ES-I3 (cell line): ENCODE data around the gene PGM1.

Experiments used
- H3K36me3 ChIP-seq: 2 replicates; pipeline ENCODE4 v1.6.1; 2013; ENCODE audit warnings: mild to moderate bottlenecking, low read length, control low read depth, moderate library complexity; ENCODE audit not compliant: insufficient read depth
- H3K4me1 ChIP-seq: 2 replicates; pipeline ENCODE4 v1.6.1; 2013; ENCODE audit warnings: mild to moderate bottlenecking, control low read depth, low read length; ENCODE audit not compliant: insufficient read depth
- H3K9ac ChIP-seq: 2 replicates; pipeline ENCODE4 v1.6.1; 2013; ENCODE audit warnings: low read depth, mild to moderate bottlenecking, low read length, moderate library complexity
- H3K9me3 ChIP-seq: 2 replicates; pipeline ENCODE4 v1.6.1; 2013; ENCODE audit warnings: mild to moderate bottlenecking, low read length, moderate library complexity; ENCODE audit not compliant: control insufficient read depth, insufficient read depth

The PGM1 gene

DNA sequence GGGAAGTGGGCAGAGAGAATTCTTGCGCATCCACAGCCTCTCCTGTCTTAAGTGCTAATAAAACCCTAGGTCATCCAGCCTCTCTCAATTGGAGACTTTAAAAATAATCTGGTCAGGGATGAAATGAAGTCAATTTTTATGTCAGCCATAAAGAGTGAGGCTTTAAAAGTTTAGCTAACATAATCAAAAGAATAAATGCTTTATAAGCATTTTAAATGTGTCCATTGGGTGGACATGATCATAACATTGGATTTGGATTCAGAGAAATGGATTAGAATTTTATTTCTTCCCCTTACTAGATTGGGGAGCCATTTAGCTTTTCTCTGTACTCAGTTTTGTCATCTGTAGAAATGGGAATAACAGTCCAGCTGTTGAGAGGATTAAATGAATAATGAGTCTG is 55.5 kb downstream of the PGM1 start:
- H3K9ac ChIP-seq: no peak overlapping the region

DNA sequence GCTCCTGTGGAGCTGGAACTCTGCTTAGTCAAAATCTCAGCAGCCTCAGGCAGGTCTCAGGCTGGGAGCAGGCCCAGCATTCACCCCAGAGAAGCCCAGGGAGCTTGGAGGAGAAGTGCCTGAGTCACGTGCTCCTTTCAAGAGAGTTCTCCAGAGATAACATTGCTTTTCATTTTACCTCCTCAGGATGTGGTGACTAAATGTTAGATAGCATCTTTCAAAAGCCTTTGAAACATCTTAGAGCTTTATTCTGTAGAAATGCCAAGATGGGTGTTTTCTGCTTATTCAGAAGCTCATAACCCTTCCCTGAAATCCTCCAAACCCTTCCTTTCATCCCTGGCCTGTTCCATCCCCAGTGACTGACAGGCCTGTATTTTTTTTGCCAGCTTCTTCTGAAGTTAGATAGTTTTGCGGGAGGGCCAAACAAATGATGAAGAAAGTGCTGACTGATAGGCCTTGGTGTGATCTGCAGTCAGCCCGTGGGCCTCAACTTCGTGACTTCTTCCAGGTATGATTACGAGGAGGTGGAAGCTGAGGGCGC is 58.0 kb downstream of the PGM1 start:
- Histone ChIP-seq H3K9me3 (no peaks in the 10 kb centered on the region), H3K4me1 (peaks cover 6% of the 10 kb centered on the region; the same call in 1 of the 2 replicates), H3K9ac (no peak overlapping the region), H3K36me3 (no peaks in the 10 kb centered on the region; the same call in 1 of the 2 replicates)

More for the DNA sequence above, 55.5 kb downstream of the PGM1 start:
- Histone ChIP-seq H3K9me3 (no peaks in the 10 kb centered on the region), H3K36me3 (no peaks in the 10 kb centered on the region; the same call in 1 of the 2 replicates), H3K4me1 (peaks cover 6% of the 10 kb centered on the region; the same call in 1 of the 2 replicates)

DNA sequence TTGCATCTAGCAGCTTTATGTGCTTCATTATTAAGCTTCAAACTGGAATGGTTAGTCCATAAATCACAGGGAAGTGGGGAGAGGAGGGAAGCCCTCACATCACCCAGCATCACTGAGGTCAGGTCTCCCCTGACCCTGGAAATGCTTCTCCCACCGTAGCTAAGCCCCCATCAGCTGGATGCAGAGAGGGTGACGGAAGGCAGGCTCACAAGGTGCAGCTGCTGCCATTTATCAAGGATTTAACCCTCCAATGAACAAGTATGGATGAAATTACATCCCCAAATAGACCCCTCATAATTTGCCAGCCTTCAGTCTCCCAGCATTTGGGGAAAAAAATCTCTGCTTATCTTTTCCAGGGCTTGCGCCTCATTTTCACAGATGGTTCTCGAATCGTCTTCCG is 60.8 kb downstream of the PGM1 start:
- no peaks in the 10 kb centered on the region for H3K36me3 ChIP-seq
- H3K9me3 ChIP-seq: no peaks in the 10 kb centered on the region
- no peak overlapping the region for H3K9ac ChIP-seq
- peaks cover 6% of the 10 kb centered on the region; the same call in 1 of the 2 replicates for H3K4me1 ChIP-seq

DNA sequence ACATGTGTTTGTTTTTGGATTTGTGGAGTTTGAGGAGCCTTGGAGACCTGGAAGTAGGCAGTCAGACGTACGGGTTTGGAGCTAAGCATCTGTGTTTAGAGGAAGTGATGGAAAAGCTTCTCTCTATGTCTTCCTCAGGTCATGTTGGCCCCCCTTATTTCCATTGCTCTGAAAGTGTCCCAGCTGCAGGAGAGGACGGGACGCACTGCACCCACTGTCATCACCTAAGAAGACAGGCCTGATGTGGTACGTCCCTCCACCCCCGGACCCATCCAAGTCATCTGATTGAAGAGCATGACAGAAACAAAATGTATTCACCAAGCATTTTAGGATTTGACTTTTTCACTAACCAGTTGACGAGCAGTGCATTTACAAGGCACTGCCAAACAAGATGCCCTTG is 66.2 kb downstream of the PGM1 start:
- peaks cover 23% of the 10 kb centered on the region for H3K4me1 ChIP-seq
- H3K9me3 ChIP-seq: peaks cover 1% of the 10 kb centered on the region; the same call in 1 of the 2 replicates
- H3K9ac ChIP-seq: no peak overlapping the region
- peaks cover 4% of the 10 kb centered on the region; the same call in 1 of the 2 replicates for H3K36me3 ChIP-seq

DNA sequence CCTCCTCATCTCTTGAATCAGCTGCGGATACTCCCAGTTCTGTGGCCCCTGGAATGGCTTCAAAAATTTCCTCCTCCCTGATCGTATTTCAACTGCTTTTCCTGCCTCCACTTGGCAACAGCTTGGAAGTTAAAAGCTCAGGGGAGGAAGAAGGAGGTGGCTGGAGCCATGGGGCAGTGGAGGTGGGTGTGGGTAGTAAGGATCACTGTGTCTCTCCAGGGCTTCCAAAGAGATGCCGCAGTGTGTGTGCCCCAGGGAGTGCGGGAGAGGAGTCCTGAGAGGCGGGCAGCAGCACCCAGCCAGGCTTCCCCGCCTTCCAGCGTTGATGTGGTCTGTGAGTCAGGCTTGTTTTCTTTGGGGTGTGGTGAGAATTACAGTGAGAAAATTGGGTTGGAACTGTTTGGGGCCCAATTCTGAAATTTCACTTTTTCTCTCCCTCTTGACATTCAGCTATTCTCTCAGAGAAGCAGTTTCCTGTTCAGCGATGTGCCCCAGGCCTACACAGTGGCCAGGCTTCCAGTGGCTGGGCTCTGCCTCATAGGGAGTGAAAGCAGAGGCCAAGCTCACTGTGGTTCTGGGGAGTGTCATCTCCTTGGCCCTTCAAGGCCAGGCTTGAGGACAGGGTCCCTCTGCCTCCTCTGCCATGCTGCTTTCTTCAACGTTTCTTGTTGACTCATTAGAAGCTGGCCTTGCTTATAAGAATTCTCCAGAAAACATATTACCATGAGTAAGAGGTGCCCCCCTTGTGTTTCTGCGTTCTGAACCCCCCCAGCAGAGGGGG is 69.0 kb downstream of the PGM1 start:
- Histone ChIP-seq H3K9ac (no peak overlapping the region), H3K4me1 (peaks cover 23% of the 10 kb centered on the region), H3K36me3 (peaks cover 4% of the 10 kb centered on the region; the same call in 1 of the 2 replicates), H3K9me3 (peaks cover 2% of the 10 kb centered on the region; the same call in 1 of the 2 replicates)

DNA sequence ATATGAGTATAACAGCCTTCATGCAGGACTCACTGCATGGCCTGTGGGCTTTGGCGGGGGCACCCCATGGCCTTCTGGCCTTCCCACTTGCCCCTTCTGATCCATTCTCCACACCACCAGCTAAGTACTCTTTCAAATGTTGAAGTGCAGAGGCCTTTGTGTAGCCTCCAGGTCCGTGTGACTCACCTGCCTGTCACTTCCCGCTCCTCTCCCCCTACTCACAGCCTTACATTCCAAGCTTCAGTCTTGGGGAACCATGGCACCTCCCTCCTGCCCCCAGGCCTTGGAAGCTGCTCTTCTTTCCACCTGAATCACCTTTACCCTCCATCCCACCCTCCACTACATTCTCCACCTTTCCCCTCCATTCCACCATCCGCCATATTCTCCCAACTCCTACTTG is 69.6 kb downstream of the PGM1 start:
- peaks cover 23% of the 10 kb centered on the region for H3K4me1 ChIP-seq
- H3K36me3 ChIP-seq: peaks cover 4% of the 10 kb centered on the region; the same call in 1 of the 2 replicates
- peaks cover 2% of the 10 kb centered on the region; the same call in 1 of the 2 replicates for H3K9me3 ChIP-seq
- no peak overlapping the region for H3K9ac ChIP-seq

DNA sequence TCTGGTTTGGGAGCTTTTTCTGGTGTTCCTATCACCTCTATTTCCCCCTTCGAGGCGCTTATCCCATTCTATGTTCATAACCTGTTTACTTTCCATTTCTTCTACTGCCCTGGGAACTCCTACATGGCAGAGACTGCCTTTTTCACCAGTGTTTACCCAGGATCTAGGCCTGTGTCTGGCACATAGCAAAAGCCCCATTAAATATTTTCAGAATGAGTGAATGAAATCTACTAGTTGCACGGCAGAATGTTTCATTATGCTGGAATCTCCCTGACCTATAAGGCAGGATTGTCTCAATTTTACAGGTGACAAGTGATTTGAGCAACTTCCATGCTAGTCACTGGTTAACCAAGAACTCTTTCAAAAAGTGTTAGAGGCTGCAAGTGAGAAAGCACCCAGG is 70.1 kb downstream of the PGM1 start:
- H3K9me3 ChIP-seq: peaks cover 2% of the 10 kb centered on the region; the same call in 1 of the 2 replicates
- peaks cover 23% of the 10 kb centered on the region for H3K4me1 ChIP-seq
- H3K9ac ChIP-seq: no peak overlapping the region
- peaks cover 4% of the 10 kb centered on the region; the same call in 1 of the 2 replicates for H3K36me3 ChIP-seq

DNA sequence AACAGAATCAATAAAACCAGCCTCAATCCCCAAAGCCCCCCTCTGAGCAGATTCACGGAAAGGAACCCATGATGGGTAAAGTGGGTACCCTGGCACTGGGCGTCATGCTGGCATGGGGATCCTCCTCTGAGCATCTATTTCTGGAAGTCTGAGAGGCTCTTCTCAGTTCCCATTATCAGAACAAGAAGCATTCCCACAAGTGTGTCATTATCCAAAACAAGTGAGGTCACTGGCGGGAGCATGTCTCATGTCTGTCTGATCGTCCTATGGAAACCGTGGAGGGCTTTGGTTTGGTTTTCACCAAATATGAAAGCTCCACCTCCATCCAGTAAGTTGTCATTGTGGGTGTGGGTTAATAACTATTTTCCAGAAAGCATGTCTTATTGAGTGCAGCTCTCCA is 70.7 kb downstream of the PGM1 start:
- Histone ChIP-seq H3K9ac (no peak overlapping the region), H3K4me1 (peaks cover 23% of the 10 kb centered on the region), H3K9me3 (peaks cover 2% of the 10 kb centered on the region; the same call in 1 of the 2 replicates), H3K36me3 (peaks cover 4% of the 10 kb centered on the region; the same call in 1 of the 2 replicates)

DNA sequence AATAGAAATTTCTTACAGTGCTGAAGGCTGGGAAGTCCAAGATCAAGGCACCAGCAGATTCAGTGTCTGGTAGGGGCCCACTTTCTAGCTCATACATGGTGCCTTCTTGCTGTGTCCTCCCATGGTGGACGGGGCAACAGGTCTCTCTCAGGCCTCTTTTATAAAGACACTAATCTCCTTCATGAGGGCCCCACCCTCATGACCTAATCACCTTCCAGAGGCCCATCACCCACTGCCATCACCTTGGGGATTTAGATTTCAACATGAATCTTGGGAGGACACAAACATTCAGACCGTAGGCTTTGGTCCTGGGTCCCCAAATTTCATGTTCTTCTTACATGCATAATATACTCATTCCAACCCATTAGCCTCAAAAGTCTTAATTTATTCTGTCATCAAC is 71.5 kb downstream of the PGM1 start:
- H3K9ac ChIP-seq: no peak overlapping the region
- peaks cover 2% of the 10 kb centered on the region; the same call in 1 of the 2 replicates for H3K9me3 ChIP-seq
- H3K4me1 ChIP-seq: peaks cover 21% of the 10 kb centered on the region
- H3K36me3 ChIP-seq: peaks cover under 1% of the 10 kb centered on the region; the same call in 1 of the 2 replicates

DNA sequence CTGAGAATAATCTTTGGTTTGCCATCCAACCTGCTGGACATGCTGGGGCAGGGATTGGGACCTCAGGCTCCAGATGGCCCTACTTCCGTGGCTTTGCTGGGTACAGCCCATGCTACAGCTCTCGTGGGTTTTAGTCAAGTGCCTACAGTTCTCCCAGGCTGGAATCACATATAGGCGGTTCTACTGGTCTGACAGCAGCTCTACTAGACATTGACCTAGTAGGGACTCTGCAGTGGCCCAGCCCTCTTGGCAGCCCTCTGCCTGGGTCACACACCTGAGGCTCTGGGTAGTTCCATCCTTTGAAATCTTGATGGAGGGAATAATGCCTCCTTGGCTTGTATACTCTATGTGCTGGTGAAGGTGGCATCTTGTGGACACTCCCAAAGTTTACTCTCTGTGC is 72.2 kb downstream of the PGM1 start:
- Histone ChIP-seq H3K4me1 (peaks cover 19% of the 10 kb centered on the region), H3K36me3 (no peaks in the 10 kb centered on the region), H3K9ac (no peak overlapping the region), H3K9me3 (peaks cover 2% of the 10 kb centered on the region; the same call in 1 of the 2 replicates)

DNA sequence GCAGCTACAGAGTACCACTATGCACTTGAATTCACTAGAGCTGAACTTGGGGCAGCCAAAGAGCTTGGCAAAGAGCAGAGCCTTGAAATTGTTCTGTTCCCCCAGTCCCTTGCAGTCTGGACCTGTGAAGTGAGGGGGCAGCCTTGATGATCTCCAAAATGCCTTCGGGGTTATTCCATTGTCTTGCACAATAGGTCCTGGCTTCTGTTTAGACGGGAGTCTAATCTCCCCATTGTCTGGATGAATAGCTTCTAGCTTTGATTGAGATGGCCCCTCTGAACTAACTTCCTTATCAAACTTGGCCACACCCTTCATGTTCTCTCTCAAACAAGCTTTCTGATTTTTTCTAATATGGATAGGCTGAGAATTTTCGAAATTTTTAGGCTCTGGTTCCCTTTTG is 72.6 kb downstream of the PGM1 start:
- peaks cover 19% of the 10 kb centered on the region for H3K4me1 ChIP-seq
- no peak overlapping the region for H3K9ac ChIP-seq
- peaks cover 2% of the 10 kb centered on the region; the same call in 1 of the 2 replicates for H3K9me3 ChIP-seq
- no peaks in the 10 kb centered on the region for H3K36me3 ChIP-seq

DNA sequence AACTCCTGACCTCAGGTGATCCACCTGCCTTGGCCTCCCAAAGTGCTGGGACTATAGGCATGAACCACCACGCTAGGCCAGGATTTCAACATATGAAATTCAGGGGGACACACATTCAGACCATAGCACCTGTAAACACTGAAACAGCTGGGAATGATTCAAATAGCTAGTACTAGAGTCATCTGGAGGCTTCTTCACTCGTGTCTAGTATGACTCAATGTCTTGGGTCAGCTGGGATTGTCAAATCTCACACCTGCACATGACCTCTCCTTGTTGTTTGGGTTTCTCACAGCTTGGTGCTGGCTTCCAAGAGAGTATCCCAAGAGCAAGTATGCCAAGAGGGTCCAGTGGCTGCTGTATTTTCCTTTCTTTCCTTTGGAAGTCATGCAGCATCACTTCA is 75.1 kb downstream of the PGM1 start:
- Histone ChIP-seq H3K36me3 (no peaks in the 10 kb centered on the region), H3K9ac (no peak overlapping the region), H3K4me1 (peaks cover 4% of the 10 kb centered on the region), H3K9me3 (peaks cover 2% of the 10 kb centered on the region; the same call in 1 of the 2 replicates)

DNA sequence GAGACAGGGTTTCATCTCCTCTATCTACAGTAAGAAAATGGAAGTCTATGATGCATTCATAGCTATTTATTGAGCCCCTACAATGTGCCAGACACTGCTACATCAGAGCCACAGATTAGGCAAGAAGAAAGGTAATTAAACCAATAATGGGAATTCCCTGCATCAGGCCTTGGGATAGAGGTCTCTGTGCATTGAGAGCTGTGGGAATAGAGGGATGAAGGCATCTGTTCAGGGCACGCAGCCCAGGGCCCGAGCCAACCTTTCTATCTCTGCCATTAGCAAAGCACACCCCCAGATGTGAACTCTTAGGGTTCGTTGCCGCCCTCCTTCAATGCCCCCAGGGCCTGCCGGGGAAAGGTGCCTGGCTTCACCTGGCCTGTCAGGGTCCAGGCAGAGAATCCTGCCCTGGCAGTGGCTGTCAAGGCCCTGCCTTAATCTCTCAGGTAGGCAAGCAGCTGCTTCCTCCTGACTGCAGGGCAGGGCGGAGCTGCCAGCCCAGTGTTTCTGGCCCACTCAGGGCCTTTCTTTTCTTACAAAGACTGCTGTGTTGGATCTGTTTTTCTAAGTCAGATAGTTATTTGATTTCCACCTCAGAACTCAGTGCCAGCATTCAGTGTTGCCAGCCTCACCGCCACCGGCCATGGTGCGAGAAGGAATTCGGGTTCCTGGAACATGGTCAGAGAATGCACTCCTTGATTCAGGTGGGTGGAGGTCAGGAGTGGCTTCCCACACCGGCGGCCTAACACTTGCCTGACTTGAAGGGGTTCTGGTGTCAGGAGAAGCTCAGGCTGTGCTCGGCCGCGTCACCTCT is 76.1 kb downstream of the PGM1 start:
- Histone ChIP-seq H3K9me3 (peaks cover 2% of the 10 kb centered on the region; the same call in 1 of the 2 replicates), H3K4me1 (no peaks in the 10 kb centered on the region), H3K36me3 (no peaks in the 10 kb centered on the region), H3K9ac (no peak overlapping the region)

DNA sequence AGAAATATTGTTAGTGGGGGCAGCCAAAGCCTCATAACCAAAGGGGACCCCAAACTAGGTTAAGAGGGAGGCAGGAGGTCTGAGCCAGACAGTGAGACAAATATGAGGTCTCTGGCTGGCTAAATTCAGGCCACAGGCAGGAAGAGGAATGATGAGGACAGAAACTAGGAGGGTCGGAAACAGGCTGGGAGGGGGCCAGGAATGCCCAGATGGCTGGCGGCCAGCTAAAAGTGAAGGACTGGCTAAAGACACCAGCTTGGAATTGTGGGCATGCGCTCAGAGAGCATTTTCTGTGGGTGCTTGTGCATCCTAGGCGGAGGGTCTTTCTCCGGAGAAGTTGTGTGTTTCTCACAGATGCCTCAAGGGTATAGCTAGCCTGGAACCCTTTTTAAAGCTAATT is 77.0 kb downstream of the PGM1 start:
- Histone ChIP-seq H3K9ac (no peak overlapping the region), H3K36me3 (no peaks in the 10 kb centered on the region)

More for the DNA sequence above, 77.0 kb downstream of the PGM1 start:
- H3K9me3 ChIP-seq: no peaks in the 10 kb centered on the region
- peaks cover 7% of the 10 kb centered on the region for H3K4me1 ChIP-seq
